Measurements from ENCODE around the gene SHCBP1L. TPM values are rescaled to one million over a fixed set of nuclear protein-coding genes. Genes with fewer than 3 reads are reported as not detected.

SHCBP1L gene
- total and polyA plus RNA-seq, 2 donors (not counting 1 experiment from before 2014, with no cell fraction given) = not detected

DNA sequence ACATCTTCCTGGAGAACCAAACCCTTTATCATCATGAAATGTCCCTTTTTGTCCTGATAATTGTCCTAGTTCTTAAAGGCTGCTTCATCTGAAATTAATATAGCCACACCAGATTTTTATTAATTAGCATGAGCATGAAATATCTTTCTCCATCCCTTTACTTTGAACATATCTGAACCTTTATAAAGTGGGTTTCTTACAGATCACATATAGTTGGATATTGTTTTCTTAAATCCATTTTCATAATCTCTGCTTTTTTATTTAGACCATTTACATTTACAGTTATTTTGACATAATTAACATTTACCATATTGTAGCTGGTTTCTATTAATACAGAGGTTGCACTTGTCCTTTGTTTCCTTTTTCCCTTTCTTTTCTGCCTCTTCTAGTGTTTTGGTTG is 17.2 kb downstream of the SHCBP1L start:
- Mint-ChIP-seq H3K27ac (no peak overlapping the region), H3K4me1 (no peaks in the 10 kb centered on the region), H3K9me3 (ENCODE audit: insufficient read depth) (peaks cover 5% of the 10 kb centered on the region), H3K4me3 (no peak overlapping the region), H3K27me3 (peaks cover 28% of the 10 kb centered on the region)
- peaks cover 0 to 1% (median 0%) of the 10 kb centered on the region in 3 donors for H3K9me3 ChIP-seq (ENCODE audit: control extremely low read depth in 1 of 3, control insufficient read depth in 2 of 3, insufficient read depth in 1 of 3, low read length in 2 of 3)
- no peak overlapping the region for H3K9ac ChIP-seq (ENCODE audit: low read length)
- no peaks in the 10 kb centered on the region for H3K79me2 ChIP-seq (ENCODE audit: control insufficient read depth, insufficient read depth, low read length)
- intact Hi-C loops (cut with micrococcal nuclease) = no loop called here
- H2AFZ ChIP-seq (ENCODE audit: insufficient read depth, low read depth, low read length, poor library complexity, severe bottlenecking) = no peak overlapping the region
- H3K4me3 ChIP-seq (ENCODE audit: control extremely low read depth in 1 of 5, extremely low read depth in 1 of 5, insufficient read depth in 1 of 5, low read depth in 2 of 5, low read length in 4 of 5) = no peak overlapping the region
- no peaks in the 10 kb centered on the region for H3K36me3 ChIP-seq (replicated peaks in 1 of 2; ENCODE audit: control extremely low read depth in 1 of 2, control insufficient read depth in 1 of 2, extremely low read depth in 1 of 2, insufficient read depth in 2 of 2, low read length in 1 of 2)
- TF ChIP-seq CTCF (IDR thresholded peaks at IDR 0.05) (no peak), EZH2 (IDR thresholded peaks at IDR 0.05; ENCODE audit: borderline replicate concordance, insufficient read depth, low read depth, low read length, poor library complexity, severe bottlenecking) (no peak)
- DNase-seq (no peak), ATAC-seq (ENCODE audit: low read depth) (no peak)
- no peaks in the 10 kb centered on the region for H4K20me1 ChIP-seq (ENCODE audit: control insufficient read depth, insufficient read depth, low read length, poor library complexity, severe bottlenecking)
- H3K4me1 ChIP-seq (ENCODE audit: control insufficient read depth in 2 of 2, insufficient read depth in 2 of 2, low read length in 2 of 2) = no peaks in the 10 kb centered on the region
- ChIA-PET CTCF (no interaction called here), POLR2A (no interaction called here)
- peaks cover 0 to 6% (median 0%) of the 10 kb centered on the region in 4 experiments for H3K27me3 ChIP-seq (replicated peaks in 1 of 4; ENCODE audit: control extremely low read depth in 1 of 4, control insufficient read depth in 3 of 4, insufficient read depth in 4 of 4, low read length in 3 of 4)
- H3K4me2 ChIP-seq (replicated peaks; ENCODE audit: low read depth, low read length, poor library complexity, severe bottlenecking) = no peak overlapping the region
- H3K27ac ChIP-seq (ENCODE audit: low read length in 2 of 2) = no peak overlapping the region

GRCh38 chr1:182930985-182931384 is 22.0 kb downstream of the SHCBP1L start:
- Histone ChIP-seq H3K79me2 (ENCODE audit: control insufficient read depth, insufficient read depth, low read length) (no peaks in the 10 kb centered on the region), H4K20me1 (ENCODE audit: control insufficient read depth, insufficient read depth, low read length, poor library complexity, severe bottlenecking) (no peaks in the 10 kb centered on the region), H3K4me3 (ENCODE audit: control extremely low read depth in 1 of 5, extremely low read depth in 1 of 5, insufficient read depth in 1 of 5, low read depth in 2 of 5, low read length in 4 of 5) (no peak overlapping the region), H2AFZ (ENCODE audit: insufficient read depth, low read depth, low read length, poor library complexity, severe bottlenecking) (no peak overlapping the region), H3K4me1 (ENCODE audit: control insufficient read depth in 2 of 2, insufficient read depth in 2 of 2, low read length in 2 of 2) (peaks cover 2 to 3% of the 10 kb centered on the region in 2 donors), H3K9me3 (ENCODE audit: control extremely low read depth in 1 of 3, control insufficient read depth in 2 of 3, insufficient read depth in 1 of 3, low read length in 2 of 3) (peaks cover 0 to 1% (median 0%) of the 10 kb centered on the region in 3 donors), H3K9ac (ENCODE audit: low read length) (no peak overlapping the region), H3K27me3 (replicated peaks in 1 of 4; ENCODE audit: control extremely low read depth in 1 of 4, control insufficient read depth in 3 of 4, insufficient read depth in 4 of 4, low read length in 3 of 4) (peaks cover 0 to 4% (median 0%) of the 10 kb centered on the region in 4 experiments), H3K36me3 (replicated peaks in 1 of 2; ENCODE audit: control extremely low read depth in 1 of 2, control insufficient read depth in 1 of 2, extremely low read depth in 1 of 2, insufficient read depth in 2 of 2, low read length in 1 of 2) (no peaks in the 10 kb centered on the region), H3K4me2 (replicated peaks; ENCODE audit: low read depth, low read length, poor library complexity, severe bottlenecking) (no peak overlapping the region), H3K27ac (ENCODE audit: low read length in 2 of 2) (no peak overlapping the region)
- no peak for TF ChIP-seq EZH2 (IDR thresholded peaks at IDR 0.05; ENCODE audit: borderline replicate concordance, insufficient read depth, low read depth, low read length, poor library complexity, severe bottlenecking)
- TF ChIP-seq CTCF (IDR thresholded peaks at IDR 0.05) = no peak
- no peak for DNase-seq
- Mint-ChIP-seq H3K9me3 (ENCODE audit: insufficient read depth) (peaks cover 3% of the 10 kb centered on the region), H3K27me3 (peaks cover 9% of the 10 kb centered on the region), H3K27ac (no peak overlapping the region), H3K4me1 (peaks cover 14% of the 10 kb centered on the region), H3K4me3 (no peak overlapping the region)
- no CpG with 5 or more reads among the region's 1 CpG for WGBS (ENCODE audit: insufficient coverage)
- intact Hi-C loops (cut with micrococcal nuclease) = no loop called here
- ATAC-seq (ENCODE audit: low read depth) = no peak
- ChIA-PET POLR2A (no interaction called here), CTCF (interaction anchor here (0.7 kb wide), 1 partner anchor 327 kb away, joined by 4 read pairs; no protein-coding TSS in a partner anchor)

All from B cell (primary cell).